PC-9 (cell line): ENCODE measurements around the gene HMGB2. TPM values are rescaled to one million over a fixed set of nuclear protein-coding genes. Genes with fewer than 3 reads are reported as not detected.

Experiments used
- BruUV-seq: library from RNA; stranded (reverse); fragments of 400-500 nt; replicated peaks from 2 replicates; lab custom pipeline; 2021; lab: Mats Ljungman, UMichigan
- CTCF ChIA-PET: fragments of 300-600 bp; sonication (Branson Sonifier 250); formaldehyde crosslinking; loops from one replicate; lab custom pipeline; 2022; ENCODE audit warnings: antibody characterized with exemption; lab: Charles Lee
- POLR2A ChIA-PET: fragments of 300-600 bp; sonication (Branson Sonifier 250); formaldehyde crosslinking; loops from one replicate; lab custom pipeline; 2022; ENCODE audit warnings: antibody characterized with exemption; ENCODE audit not compliant: unreplicated experiment; lab: Charles Lee
- DNase-seq, 2 experiments: peaks; one replicate each; pipeline versions ENCODE4 v3.0.0 to v3.0.0-alpha.2; 2015 to 2022; ENCODE audit warnings: mixed read lengths in 1 of 2
- H2AFZ ChIP-seq: fragments of 200-600 bp; sonication (generic); 2 replicates; pipeline ENCODE4 v1.8.1; 2017; ENCODE audit warnings: antibody characterized with exemption
- H3F3A ChIP-seq: fragments of 200-600 bp; sonication (generic); 2 replicates; pipeline ENCODE4 v1.8.1; 2017; ENCODE audit warnings: antibody characterized with exemption, mild to moderate bottlenecking, low read depth; ENCODE audit not compliant: insufficient read depth
- H3K27ac ChIP-seq: fragments of 200-600 bp; sonication (generic); 2 replicates; pipeline ENCODE4 v1.6.1; 2016; ENCODE audit warnings: mixed run types
- H3K27me3 ChIP-seq: fragments of 200-600 bp; sonication (generic); 2 replicates; pipeline ENCODE4 v1.6.1; 2016; ENCODE audit warnings: low read depth, mixed run types; ENCODE audit not compliant: insufficient read depth
- H3K36me3 ChIP-seq: fragments of 200-600 bp; sonication (generic); 2 replicates; pipeline ENCODE4 v1.6.1; 2016; ENCODE audit warnings: low read depth, mixed run types
- H3K4me1 ChIP-seq: fragments of 200-600 bp; sonication (generic); replicated peaks from 2 replicates; pipeline ENCODE4 v1.6.1; 2016; ENCODE audit warnings: mixed run types; ENCODE audit not compliant: insufficient read depth
- H3K4me2 ChIP-seq: fragments of 200-600 bp; sonication (generic); 2 replicates; pipeline ENCODE4 v1.6.1; 2017; ENCODE audit warnings: mixed run types
- H3K4me3 ChIP-seq: fragments of 200-600 bp; sonication (generic); 2 replicates; pipeline ENCODE4 v1.6.1; 2016; ENCODE audit warnings: mixed run types
- H3K79me2 ChIP-seq: fragments of 200-600 bp; sonication (generic); 2 replicates; pipeline ENCODE4 v1.6.1; 2017; ENCODE audit warnings: low read depth, mixed run types
- H3K9me2 ChIP-seq: fragments of 200-600 bp; sonication (generic); 2 replicates; pipeline ENCODE4 v1.8.1; 2017; ENCODE audit warnings: mild to moderate bottlenecking; ENCODE audit not compliant: insufficient read depth
- H3K9me3 ChIP-seq: fragments of 200-600 bp; sonication (generic); 2 replicates; pipeline ENCODE4 v1.8.1; 2016; ENCODE audit warnings: low read depth; ENCODE audit not compliant: insufficient read depth
- H4K20me1 ChIP-seq: fragments of 200-600 bp; sonication (generic); 2 replicates; pipeline ENCODE4 v1.8.1; 2017; ENCODE audit not compliant: insufficient read depth
- EZH2 ChIP-seq: fragments of 200-600 bp; sonication (generic); IDR thresholded peaks from 2 replicates; pipeline ENCODE4 v1.8.0; 2017; ENCODE audit warnings: antibody characterized with exemption, low read depth
- intact Hi-C: fragments of 100-400 bp; cut with micrococcal nuclease; formaldehyde crosslinking; loops from one replicate; pipeline ENCODE4 v1.10.0; 2022; ENCODE audit not compliant: unreplicated experiment
- total RNA-seq: library from RNA; stranded (reverse); gene quantifications from 2 replicates; pipeline ENCODE4 v1.2.3, GENCODE V29; 2021
- TF ChIP-seq, protein P1 (sequence below): fragments of 200-600 bp; sonication (generic); conservative IDR thresholded peaks from 2 replicates; pipeline ENCODE4 v1.6.1; 2017; ENCODE audit warnings: mixed run types, antibody characterized with exemption, mild to moderate bottlenecking, moderate library complexity

The HMGB2 gene
- total RNA-seq, 1 experiment from 2014 or later, result 213 TPM

DNA sequence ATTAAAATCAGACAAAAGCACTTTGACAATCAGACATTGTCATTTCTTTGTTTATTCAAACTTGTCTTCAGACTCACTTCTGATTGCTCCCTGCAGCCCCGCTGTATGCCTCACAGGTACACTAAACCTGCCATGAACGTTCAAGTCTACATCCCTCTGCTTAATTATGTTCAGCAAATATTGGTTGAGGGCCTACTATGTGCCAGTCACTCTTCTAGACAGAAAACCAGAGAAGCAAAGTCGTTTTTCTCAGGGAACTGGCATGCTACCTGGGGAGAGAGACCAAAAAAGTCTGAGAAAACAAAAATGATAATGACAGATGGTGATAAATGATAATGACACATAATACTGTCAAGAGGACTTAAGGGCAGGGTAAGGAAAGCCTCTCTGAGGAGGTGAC is 19.4 kb downstream of the HMGB2 start:
- H3K79me2 ChIP-seq, result no peaks in the 10 kb centered on the region
- POLR2A ChIA-PET, result no interaction called here
- H4K20me1 ChIP-seq, result no peaks in the 10 kb centered on the region
- CTCF ChIA-PET, result no interaction called here
- no TSS peak for BruUV-seq
- no peak overlapping the region for H3K27ac ChIP-seq
- H2AFZ ChIP-seq, result no peak overlapping the region
- H3K9me3 ChIP-seq, result no peaks in the 10 kb centered on the region
- DNase-seq, result no peak
- no peak overlapping the region for H3K4me2 ChIP-seq
- 0 out of 2 replicates have a peak, but pooled peaks cover 4% of the 10 kb centered on the region for H3K36me3 ChIP-seq
- no peaks in the 10 kb centered on the region for H3K9me2 ChIP-seq
- H3K4me3 ChIP-seq, result no peak overlapping the region
- H3K4me1 ChIP-seq, result no peaks in the 10 kb centered on the region
- no peak for TF ChIP-seq EZH2
- TF ChIP-seq, protein P1, sequence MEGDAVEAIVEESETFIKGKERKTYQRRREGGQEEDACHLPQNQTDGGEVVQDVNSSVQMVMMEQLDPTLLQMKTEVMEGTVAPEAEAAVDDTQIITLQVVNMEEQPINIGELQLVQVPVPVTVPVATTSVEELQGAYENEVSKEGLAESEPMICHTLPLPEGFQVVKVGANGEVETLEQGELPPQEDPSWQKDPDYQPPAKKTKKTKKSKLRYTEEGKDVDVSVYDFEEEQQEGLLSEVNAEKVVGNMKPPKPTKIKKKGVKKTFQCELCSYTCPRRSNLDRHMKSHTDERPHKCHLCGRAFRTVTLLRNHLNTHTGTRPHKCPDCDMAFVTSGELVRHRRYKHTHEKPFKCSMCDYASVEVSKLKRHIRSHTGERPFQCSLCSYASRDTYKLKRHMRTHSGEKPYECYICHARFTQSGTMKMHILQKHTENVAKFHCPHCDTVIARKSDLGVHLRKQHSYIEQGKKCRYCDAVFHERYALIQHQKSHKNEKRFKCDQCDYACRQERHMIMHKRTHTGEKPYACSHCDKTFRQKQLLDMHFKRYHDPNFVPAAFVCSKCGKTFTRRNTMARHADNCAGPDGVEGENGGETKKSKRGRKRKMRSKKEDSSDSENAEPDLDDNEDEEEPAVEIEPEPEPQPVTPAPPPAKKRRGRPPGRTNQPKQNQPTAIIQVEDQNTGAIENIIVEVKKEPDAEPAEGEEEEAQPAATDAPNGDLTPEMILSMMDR, result no peak
- peaks cover 5% of the 10 kb centered on the region; the same call in 1 of the 2 replicates for H3F3A ChIP-seq
- H3K27me3 ChIP-seq, result no peaks in the 10 kb centered on the region
- intact Hi-C loops, result loop anchor here (5.0 kb wide), 1 partner anchor 302 kb away; no protein-coding TSS in a partner anchor

DNA sequence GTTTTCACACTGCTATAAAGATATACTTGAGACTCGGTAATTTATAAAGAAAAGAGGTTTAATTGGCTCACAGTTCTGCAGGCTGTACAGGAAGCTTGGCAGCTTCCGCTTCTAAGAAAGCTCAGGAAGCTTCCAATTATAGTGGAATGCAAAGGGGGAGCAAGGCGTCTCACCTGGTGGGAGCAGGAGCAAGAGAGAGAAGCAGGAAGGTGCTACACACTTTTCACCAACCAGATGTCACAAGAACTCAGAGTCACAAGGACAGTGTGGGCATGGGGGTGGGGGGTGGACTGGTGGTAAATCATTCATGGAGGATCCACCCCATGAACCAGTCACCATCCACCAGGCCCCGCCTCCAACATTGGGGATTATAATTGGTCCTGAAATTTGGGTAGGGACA is 22.8 kb downstream of the HMGB2 start:
- BruUV-seq, result no TSS peak
- H3K27me3 ChIP-seq, result no peaks in the 10 kb centered on the region
- CTCF ChIA-PET, result no interaction called here
- H3K27ac ChIP-seq, result no peak overlapping the region
- TF ChIP-seq, protein P1, result no peak
- no peak for TF ChIP-seq EZH2
- H3K4me3 ChIP-seq, result no peak overlapping the region
- H3K4me2 ChIP-seq, result no peak overlapping the region
- POLR2A ChIA-PET, result no interaction called here
- no peak overlapping the region for H2AFZ ChIP-seq
- H3F3A ChIP-seq, result no peaks in the 10 kb centered on the region
- H4K20me1 ChIP-seq, result no peaks in the 10 kb centered on the region
- no peaks in the 10 kb centered on the region for H3K36me3 ChIP-seq
- H3K4me1 ChIP-seq, result no peaks in the 10 kb centered on the region
- no peaks in the 10 kb centered on the region for H3K79me2 ChIP-seq
- H3K9me3 ChIP-seq, result no peaks in the 10 kb centered on the region
- H3K9me2 ChIP-seq, result no peaks in the 10 kb centered on the region
- intact Hi-C loops, result no loop called here
- DNase-seq, result no peak

DNA sequence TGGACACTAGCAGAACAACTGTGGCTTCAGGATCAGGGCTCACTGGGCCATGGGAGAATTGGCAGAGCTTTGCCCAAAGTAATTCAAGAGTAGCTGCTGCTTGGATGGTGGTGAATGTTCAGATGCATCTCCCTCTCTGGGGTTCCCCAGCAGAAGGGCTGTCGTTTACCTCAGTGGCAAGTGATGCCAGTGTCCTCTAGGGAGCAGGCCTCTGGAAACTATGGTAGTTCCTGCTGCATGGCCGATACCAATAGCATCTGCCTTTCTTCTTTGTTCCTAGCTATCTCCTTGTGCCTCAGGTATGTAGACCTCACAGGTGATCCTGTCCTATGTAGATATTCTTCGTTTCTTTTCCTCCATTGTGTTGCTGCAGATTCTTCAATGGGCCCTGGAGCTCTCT is 26.4 kb downstream of the HMGB2 start:
- ChIA-PET POLR2A (no interaction called here), CTCF (interaction anchor here (0.6 kb wide), 1 partner anchor 294 kb away, joined by 3 read pairs; no protein-coding TSS in a partner anchor)
- H3K4me1 ChIP-seq, result no peaks in the 10 kb centered on the region
- H3K36me3 ChIP-seq, result no peaks in the 10 kb centered on the region
- no peak overlapping the region for H3K27ac ChIP-seq
- H4K20me1 ChIP-seq, result no peaks in the 10 kb centered on the region
- H3K27me3 ChIP-seq, result no peaks in the 10 kb centered on the region
- no peak overlapping the region for H2AFZ ChIP-seq
- no peak overlapping the region for H3K4me2 ChIP-seq
- H3K9me3 ChIP-seq, result no peaks in the 10 kb centered on the region
- no peak for TF ChIP-seq EZH2
- TF ChIP-seq, protein P1, result no peak
- H3K79me2 ChIP-seq, result no peaks in the 10 kb centered on the region
- BruUV-seq, result no TSS peak
- no peaks in the 10 kb centered on the region for H3K9me2 ChIP-seq
- no peak overlapping the region for H3K4me3 ChIP-seq
- intact Hi-C loops, result no loop called here
- no peaks in the 10 kb centered on the region for H3F3A ChIP-seq
- DNase-seq, result no peak
